H9 (cell line): ENCODE results near the gene SF3A2. TPM values are rescaled to one million over a fixed set of nuclear protein-coding genes. Genes with fewer than 3 reads are reported as not detected.

Experiments
- DNase-seq: peaks from one replicate; pipeline ENCODE4 v3.0.0-alpha.2; 2017
- H2AFZ ChIP-seq: one replicate; pipeline ENCODE4 v1.6.1; 2013; ENCODE audit warnings: mild to moderate bottlenecking, low read length, control low read depth, moderate library complexity
- H2AK5ac ChIP-seq: 2 replicates; pipeline ENCODE4 v1.6.1; 2013; ENCODE audit warnings: low read length, control low read depth, mixed read lengths; ENCODE audit not compliant: insufficient read length
- H2BK120ac ChIP-seq: one replicate; pipeline ENCODE4 v1.6.1; 2013; ENCODE audit warnings: low read depth, mild to moderate bottlenecking, low read length, control low read depth, inconsistent platforms; ENCODE audit not compliant: poor library complexity, severe bottlenecking
- H2BK12ac ChIP-seq: 2 replicates; pipeline ENCODE4 v1.6.1; 2013; ENCODE audit warnings: low read length, control low read depth, mixed read lengths, low read depth; ENCODE audit not compliant: insufficient read length
- H2BK15ac ChIP-seq: 2 replicates; pipeline ENCODE4 v1.6.1; 2013; ENCODE audit warnings: low read depth, low read length, control low read depth
- H2BK20ac ChIP-seq: one replicate; pipeline ENCODE4 v1.6.1; 2013; ENCODE audit warnings: low read depth, mild to moderate bottlenecking, low read length, control low read depth, inconsistent platforms; ENCODE audit not compliant: poor library complexity, severe bottlenecking
- H2BK5ac ChIP-seq: 2 replicates; pipeline ENCODE4 v1.6.1; 2013; ENCODE audit warnings: low read length, control low read depth, mixed read lengths; ENCODE audit not compliant: insufficient read length
- H3K14ac ChIP-seq: 2 replicates; pipeline ENCODE4 v1.6.1; 2013; ENCODE audit warnings: low read length, control low read depth; ENCODE audit not compliant: insufficient read depth
- H3K18ac ChIP-seq: 2 replicates; pipeline ENCODE4 v1.6.1; 2013; ENCODE audit warnings: low read depth, mild to moderate bottlenecking, mixed read lengths, low read length, control low read depth; ENCODE audit not compliant: insufficient read length
- H3K23ac ChIP-seq: 2 replicates; pipeline ENCODE4 v1.6.1; 2013; ENCODE audit warnings: low read length, control low read depth, mixed read lengths, low read depth; ENCODE audit not compliant: insufficient read length
- H3K23me2 ChIP-seq: 2 replicates; pipeline ENCODE4 v1.6.1; 2013; ENCODE audit warnings: low read depth, mild to moderate bottlenecking, mixed read lengths, low read length, control low read depth; ENCODE audit not compliant: insufficient read length, poor library complexity, severe bottlenecking
- H3K27ac ChIP-seq: 2 replicates; pipeline ENCODE4 v1.5.1; 2013; ENCODE audit warnings: low read length, control low read depth, mixed read lengths, low read depth; ENCODE audit not compliant: insufficient read length
- H3K27me3 ChIP-seq: 2 replicates; pipeline ENCODE4 v1.6.1; 2013; ENCODE audit warnings: low read length, control low read depth, inconsistent platforms; ENCODE audit not compliant: insufficient read depth
- H3K4ac ChIP-seq: 2 replicates; pipeline ENCODE4 v1.6.1; 2013; ENCODE audit warnings: low read depth, mild to moderate bottlenecking, control low read depth, inconsistent platforms, low read length, moderate library complexity
- H3K4me1 ChIP-seq: 2 replicates; pipeline ENCODE4 v1.6.1; 2013; ENCODE audit warnings: low read length, control low read depth, inconsistent platforms; ENCODE audit not compliant: insufficient read depth
- H3K4me2 ChIP-seq: 2 replicates; pipeline ENCODE4 v1.6.1; 2013; ENCODE audit warnings: low read length, control low read depth, mixed read lengths; ENCODE audit not compliant: insufficient read length, insufficient read depth
- H3K56ac ChIP-seq: 2 replicates; pipeline ENCODE4 v1.6.1; 2013; ENCODE audit warnings: low read depth, mild to moderate bottlenecking, mixed read lengths, low read length, control low read depth; ENCODE audit not compliant: insufficient read length
- H3K79me1 ChIP-seq: 2 replicates; pipeline ENCODE4 v1.6.1; 2013; ENCODE audit warnings: low read depth, mild to moderate bottlenecking, moderate library complexity, low read length, control low read depth, inconsistent platforms; ENCODE audit not compliant: insufficient read depth, poor library complexity, severe bottlenecking
- H3K79me2 ChIP-seq: 2 replicates; pipeline ENCODE4 v1.6.1; 2013; ENCODE audit warnings: low read length, control low read depth, inconsistent platforms; ENCODE audit not compliant: insufficient read depth
- H3K9ac ChIP-seq: 2 replicates; pipeline ENCODE4 v1.6.1; 2013; ENCODE audit warnings: low read length, control low read depth, mixed read lengths; ENCODE audit not compliant: insufficient read length; ENCODE audit errors: extremely low read depth
- H3K9me3 ChIP-seq: one replicate; pipeline ENCODE4 v1.6.1; 2013; ENCODE audit warnings: low read depth, low read length, inconsistent platforms; ENCODE audit not compliant: control insufficient read depth
- H3T11ph ChIP-seq: one replicate; pipeline ENCODE4 v1.6.1; 2013; ENCODE audit warnings: mild to moderate bottlenecking, low read length, control low read depth, inconsistent platforms
- H4K20me1 ChIP-seq: one replicate; pipeline ENCODE4 v1.6.1; 2013; ENCODE audit not compliant: control insufficient read depth, insufficient read length, insufficient read depth
- H4K5ac ChIP-seq: 2 replicates; pipeline ENCODE4 v1.6.1; 2013; ENCODE audit warnings: low read depth, mild to moderate bottlenecking, mixed read lengths, low read length, control low read depth; ENCODE audit not compliant: insufficient read length
- H4K8ac ChIP-seq: replicated peaks from 2 replicates; pipeline ENCODE4 v1.6.1; 2013; ENCODE audit warnings: low read length, control low read depth, mixed read lengths, low read depth; ENCODE audit not compliant: insufficient read length
- H4K91ac ChIP-seq: 2 replicates; pipeline ENCODE4 v1.6.1; 2013; ENCODE audit warnings: low read depth, mild to moderate bottlenecking, moderate library complexity, mixed read lengths, low read length, control low read depth; ENCODE audit not compliant: insufficient read length
- H3K27ac Mint-ChIP-seq, 3 experiments: 2 replicates in 2 of 3; 3 replicates in 1 of 3; pipeline ENCODE4 v1.8.0; 2020 to 2021; ENCODE audit warnings: mixed read lengths in 3 of 3, mild to moderate bottlenecking in 1 of 3, moderate library complexity in 1 of 3
- H3K27me3 Mint-ChIP-seq: 2 replicates; pipeline ENCODE4 v1.8.0; 2021; ENCODE audit warnings: low read depth, mild to moderate bottlenecking, moderate library complexity, mixed read lengths
- H3K36me3 Mint-ChIP-seq, 3 experiments: 2 replicates in 2 of 3; 3 replicates in 1 of 3; pipeline ENCODE4 v1.8.0; 2020 to 2021; ENCODE audit warnings: low read depth in 3 of 3, mixed read lengths in 3 of 3; ENCODE audit not compliant: insufficient read depth in 1 of 3
- H3K4me1 Mint-ChIP-seq, 2 experiments: 2 replicates each; pipeline ENCODE4 v1.8.0; 2020; ENCODE audit warnings: mixed read lengths in 2 of 2
- H3K4me3 Mint-ChIP-seq, 2 experiments: 2 replicates in 1 of 2; 3 replicates in 1 of 2; pipeline ENCODE4 v1.8.0; 2020 to 2021; ENCODE audit warnings: mild to moderate bottlenecking in 2 of 2, mixed read lengths in 2 of 2, moderate library complexity in 1 of 2
- H3K9me3 Mint-ChIP-seq, 2 experiments: 2 replicates in 1 of 2; 3 replicates in 1 of 2; pipeline ENCODE4 v1.8.0; 2020; ENCODE audit warnings: mild to moderate bottlenecking in 2 of 2, mixed read lengths in 2 of 2, moderate library complexity in 1 of 2
- WGBS: extraction: QIAGEN DNeasy Blood & Tissue Kit; methylation state at CpG from one replicate; pipeline ENCODE4 v1.1.7; 2013; ENCODE audit warnings: missing lambda C conversion rate, low lambda C conversion rate, mixed read lengths; ENCODE audit not compliant: insufficient read length; ENCODE audit errors: extremely low coverage; 5-methylcytosine and 5-hydroxymethylcytosine counted together
- total RNA-seq: library from RNA; stranded (reverse); gene quantifications from 2 replicates; pipeline ENCODE4 v1.2.1, GENCODE V29; 2021
- TF ChIP-seq, protein P1 (sequence below): fragments of 200-600 bp; sonication (generic); conservative IDR thresholded peaks from 3 replicates; pipeline ENCODE4 v1.8.0; 2021; ENCODE audit warnings: antibody characterized with exemption, mild to moderate bottlenecking

The SF3A2 gene
- total RNA-seq, 1 experiment from 2014 or later = 166 TPM

DNA sequence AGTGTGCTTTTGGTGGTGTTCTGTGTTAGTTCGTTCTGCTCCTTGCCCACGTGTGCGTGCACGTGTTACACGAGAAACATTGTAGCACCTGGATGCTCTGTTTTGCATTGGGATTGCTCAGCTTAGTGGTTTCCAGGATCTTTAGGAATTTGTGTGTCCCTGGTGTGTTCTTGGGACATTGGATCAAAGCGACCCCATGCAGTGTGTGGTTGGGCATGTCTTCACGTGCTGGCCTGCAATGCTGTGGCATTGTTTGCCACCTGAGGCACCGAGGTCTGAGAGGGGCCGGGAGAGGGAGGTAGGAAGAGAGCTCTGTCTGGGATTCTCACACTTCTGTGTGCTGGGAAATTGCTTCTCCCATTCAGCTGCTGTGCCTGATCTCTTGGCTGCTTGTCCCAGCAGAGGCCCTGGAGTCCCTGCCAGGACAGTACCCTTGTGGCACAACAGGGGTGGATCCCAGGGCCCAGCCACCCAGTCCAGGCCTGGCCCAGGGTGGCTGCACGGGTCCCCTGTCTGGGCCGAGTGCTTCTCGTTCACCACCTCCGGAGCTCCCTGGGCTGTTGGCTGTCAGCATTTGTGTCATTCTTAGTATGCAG lies 11.8 kb upstream of the SF3A2 start:
- H4K91ac ChIP-seq = no peak overlapping the region
- no peak overlapping the region for H2BK5ac ChIP-seq
- H3K27ac ChIP-seq = no peak overlapping the region
- H2AK5ac ChIP-seq = no peak overlapping the region
- no peak overlapping the region for H3T11ph ChIP-seq
- no peaks in the 10 kb centered on the region for H3K23me2 ChIP-seq
- H3K9me3 ChIP-seq = no peaks in the 10 kb centered on the region
- no peak overlapping the region for H2BK15ac ChIP-seq
- no peak overlapping the region for H2AFZ ChIP-seq
- no peak overlapping the region for H3K9ac ChIP-seq
- H2BK12ac ChIP-seq = no peak overlapping the region
- no peak overlapping the region for H3K56ac ChIP-seq
- Mint-ChIP-seq H3K36me3 (peaks cover 9 to 51% (median 40%) of the 10 kb centered on the region in 3 experiments; a peak in 6 of 7 replicates), H3K9me3 (no peaks in the 10 kb centered on the region), H3K4me1 (no peaks in the 10 kb centered on the region), H3K27me3 (no peaks in the 10 kb centered on the region; the same call in 1 of the 2 replicates), H3K4me3 (no peak overlapping the region), H3K27ac (peak overlapping the region; percentile 52 to 88 (median 83); a peak in 5 of 7 replicates)
- H3K27me3 ChIP-seq = no peaks in the 10 kb centered on the region
- H2BK120ac ChIP-seq = no peak overlapping the region
- no peak for DNase-seq
- no peak overlapping the region for H3K4me2 ChIP-seq
- H3K14ac ChIP-seq = no peak overlapping the region
- no peak overlapping the region for H4K5ac ChIP-seq
- H4K8ac ChIP-seq = no peak overlapping the region
- no peaks in the 10 kb centered on the region for H3K79me1 ChIP-seq
- WGBS = no CpG with 5 or more reads among the region's 13 CpGs
- TF ChIP-seq, protein P1, sequence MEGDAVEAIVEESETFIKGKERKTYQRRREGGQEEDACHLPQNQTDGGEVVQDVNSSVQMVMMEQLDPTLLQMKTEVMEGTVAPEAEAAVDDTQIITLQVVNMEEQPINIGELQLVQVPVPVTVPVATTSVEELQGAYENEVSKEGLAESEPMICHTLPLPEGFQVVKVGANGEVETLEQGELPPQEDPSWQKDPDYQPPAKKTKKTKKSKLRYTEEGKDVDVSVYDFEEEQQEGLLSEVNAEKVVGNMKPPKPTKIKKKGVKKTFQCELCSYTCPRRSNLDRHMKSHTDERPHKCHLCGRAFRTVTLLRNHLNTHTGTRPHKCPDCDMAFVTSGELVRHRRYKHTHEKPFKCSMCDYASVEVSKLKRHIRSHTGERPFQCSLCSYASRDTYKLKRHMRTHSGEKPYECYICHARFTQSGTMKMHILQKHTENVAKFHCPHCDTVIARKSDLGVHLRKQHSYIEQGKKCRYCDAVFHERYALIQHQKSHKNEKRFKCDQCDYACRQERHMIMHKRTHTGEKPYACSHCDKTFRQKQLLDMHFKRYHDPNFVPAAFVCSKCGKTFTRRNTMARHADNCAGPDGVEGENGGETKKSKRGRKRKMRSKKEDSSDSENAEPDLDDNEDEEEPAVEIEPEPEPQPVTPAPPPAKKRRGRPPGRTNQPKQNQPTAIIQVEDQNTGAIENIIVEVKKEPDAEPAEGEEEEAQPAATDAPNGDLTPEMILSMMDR = no peak
- H2BK20ac ChIP-seq = no peak overlapping the region
- no peaks in the 10 kb centered on the region for H3K79me2 ChIP-seq
- no peak overlapping the region for H3K4ac ChIP-seq
- no peaks in the 10 kb centered on the region for H4K20me1 ChIP-seq
- H3K4me1 ChIP-seq = no peaks in the 10 kb centered on the region
- H3K23ac ChIP-seq = no peak overlapping the region
- H3K18ac ChIP-seq = no peak overlapping the region
